ENCODE data around the gene TMEM272. TPM values are rescaled to one million over a fixed set of nuclear protein-coding genes. Genes with fewer than 3 reads are reported as not detected.

Gene TMEM272
- total RNA-seq, 1 experiment from 2014 or later: 0.07 TPM

GRCh38 chr13:51861723-51862300, 16.8 kb upstream of the TMEM272 start, which contains the start of gene CCDC70:
TSS of gene CCDC70 (plus strand) at chr13:51861969. CDS start at chr13:51865412, 3,443 bp downstream.
- Histone ChIP-seq H3K9ac (ENCODE audit: low read length) (no peak within 1 kb of the TSS), H3K27me3 (ENCODE audit: low read length) (no peaks in the 10 kb centered on the region), H3F3A (ENCODE audit: low read length, unreplicated experiment) (peaks cover 9% of the 10 kb centered on the region), H2AFZ (ENCODE audit: low read length) (0 out of 2 replicates have a peak within 1 kb of the TSS, but pooled peaks have one; percentile 26), H3K9me2 (replicated peaks; ENCODE audit: low read length) (no peaks in the 10 kb centered on the region), H3K27ac (ENCODE audit: low read length) (no peak within 1 kb of the TSS), H3K79me2 (ENCODE audit: low read length) (no peaks in the 10 kb centered on the region), H3K4me2 (ENCODE audit: low read length) (no peak within 1 kb of the TSS), H4K20me1 (ENCODE audit: low read length) (no peaks in the 10 kb centered on the region), H3K36me3 (ENCODE audit: low read depth, low read length) (no peaks in the 10 kb centered on the region), H3K4me3 (ENCODE audit: low read length) (no peak within 1 kb of the TSS), H3K9me3 (ENCODE audit: low read length) (no peaks in the 10 kb centered on the region), H3K4me1 (ENCODE audit: insufficient read depth, low read length) (peaks cover 36% of the 10 kb centered on the region)
- DNase-seq (peak; percentile 72), ATAC-seq (peak; percentile 43)
- intact Hi-C loops (cut with micrococcal nuclease): no loop called here
- ChIA-PET CTCF (no interaction called here), POLR2A (ENCODE audit: unreplicated experiment) (no interaction called here)
- no TSS peak for BruUV-seq (replicated peaks)
- TF ChIP-seq, protein P1, sequence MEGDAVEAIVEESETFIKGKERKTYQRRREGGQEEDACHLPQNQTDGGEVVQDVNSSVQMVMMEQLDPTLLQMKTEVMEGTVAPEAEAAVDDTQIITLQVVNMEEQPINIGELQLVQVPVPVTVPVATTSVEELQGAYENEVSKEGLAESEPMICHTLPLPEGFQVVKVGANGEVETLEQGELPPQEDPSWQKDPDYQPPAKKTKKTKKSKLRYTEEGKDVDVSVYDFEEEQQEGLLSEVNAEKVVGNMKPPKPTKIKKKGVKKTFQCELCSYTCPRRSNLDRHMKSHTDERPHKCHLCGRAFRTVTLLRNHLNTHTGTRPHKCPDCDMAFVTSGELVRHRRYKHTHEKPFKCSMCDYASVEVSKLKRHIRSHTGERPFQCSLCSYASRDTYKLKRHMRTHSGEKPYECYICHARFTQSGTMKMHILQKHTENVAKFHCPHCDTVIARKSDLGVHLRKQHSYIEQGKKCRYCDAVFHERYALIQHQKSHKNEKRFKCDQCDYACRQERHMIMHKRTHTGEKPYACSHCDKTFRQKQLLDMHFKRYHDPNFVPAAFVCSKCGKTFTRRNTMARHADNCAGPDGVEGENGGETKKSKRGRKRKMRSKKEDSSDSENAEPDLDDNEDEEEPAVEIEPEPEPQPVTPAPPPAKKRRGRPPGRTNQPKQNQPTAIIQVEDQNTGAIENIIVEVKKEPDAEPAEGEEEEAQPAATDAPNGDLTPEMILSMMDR (conservative IDR thresholded peaks at IDR 0.05; ENCODE audit: low read depth, low read length): no peak
- TF ChIP-seq EZH2 (IDR thresholded peaks at IDR 0.05; ENCODE audit: low read length, unreplicated experiment) (no peak), EZH2phosphoT487 (IDR thresholded peaks at IDR 0.05; ENCODE audit: borderline replicate concordance, low read length) (no peak)

DNA sequence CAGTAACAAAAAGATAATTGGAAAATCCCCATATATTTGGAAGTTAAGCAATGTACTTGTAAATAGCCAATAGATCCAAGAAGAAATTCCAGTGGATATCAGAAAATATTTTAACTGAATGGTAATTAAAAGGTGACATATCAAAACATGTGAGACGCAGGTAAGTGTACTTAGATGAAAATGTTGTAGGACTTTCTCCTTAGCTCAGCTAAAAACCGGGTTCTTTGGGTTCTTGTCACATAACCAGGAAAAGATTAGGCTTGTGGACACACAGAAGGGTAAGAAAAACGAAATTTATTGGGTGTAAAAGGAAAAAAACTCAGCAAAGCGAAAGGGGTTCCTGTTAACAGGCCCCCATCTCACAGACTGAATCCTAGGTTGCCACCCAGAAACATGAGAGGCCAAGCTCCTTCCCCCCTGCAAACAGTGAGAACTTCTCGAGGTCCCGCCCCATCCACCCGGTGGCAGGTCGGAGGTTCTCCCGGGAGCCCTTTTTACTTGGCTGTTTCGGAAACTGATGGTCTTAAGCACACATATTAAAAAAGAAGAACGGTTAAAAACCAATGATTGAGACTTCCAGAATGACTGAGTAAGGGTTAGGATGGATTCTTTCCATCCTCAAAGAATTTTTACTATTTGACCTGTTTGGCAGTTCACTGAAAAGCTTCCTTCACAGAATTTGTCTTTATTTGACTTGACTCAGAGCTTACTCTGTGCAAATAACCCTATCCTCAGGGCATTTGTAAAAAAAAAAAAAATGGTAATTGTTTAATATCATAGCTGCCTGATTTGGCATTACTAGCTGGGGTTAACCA, 13.7 kb upstream of the TMEM272 start:
- BruUV-seq (replicated peaks): no TSS peak
- ATAC-seq: peak; percentile 79
- peak; percentile 95 for DNase-seq
- peak overlapping the region; percentile 78 for H3K27ac ChIP-seq (ENCODE audit: low read length)
- ChIA-PET POLR2A (ENCODE audit: unreplicated experiment) (interaction anchor here (0.6 to 0.7 kb wide), 2 partner anchors 43 to 590 kb away, joined by 3 read pairs; no protein-coding TSS in a partner anchor), CTCF (interaction anchor here (0.6 kb wide), 1 partner anchor 357 kb away, joined by 3 read pairs; no protein-coding TSS in a partner anchor)
- H3K4me3 ChIP-seq (ENCODE audit: low read length): peak overlapping the region; percentile 43
- no peaks in the 10 kb centered on the region for H3K79me2 ChIP-seq (ENCODE audit: low read length)
- H4K20me1 ChIP-seq (ENCODE audit: low read length): no peaks in the 10 kb centered on the region
- TF ChIP-seq, protein P1 (conservative IDR thresholded peaks at IDR 0.05; ENCODE audit: low read depth, low read length): no peak
- no peak for TF ChIP-seq EZH2 (IDR thresholded peaks at IDR 0.05; ENCODE audit: low read length, unreplicated experiment)
- TF ChIP-seq EZH2phosphoT487 (IDR thresholded peaks at IDR 0.05; ENCODE audit: borderline replicate concordance, low read length): no peak
- intact Hi-C loops (cut with micrococcal nuclease): loop anchor here (1.0 to 5.0 kb wide), 2 partner anchors 10 to 41 kb away; no protein-coding TSS in a partner anchor
- H2AFZ ChIP-seq (ENCODE audit: low read length): 0 out of 2 replicates have a peak overlapping the region, but pooled peaks have one; percentile 35
- no peaks in the 10 kb centered on the region for H3K36me3 ChIP-seq (ENCODE audit: low read depth, low read length)
- H3K27me3 ChIP-seq (ENCODE audit: low read length): no peaks in the 10 kb centered on the region
- peak overlapping the region; percentile 5; the same call in 1 of the 2 replicates for H3K9ac ChIP-seq (ENCODE audit: low read length)
- H3K4me1 ChIP-seq (ENCODE audit: insufficient read depth, low read length): peaks cover 53% of the 10 kb centered on the region
- peaks cover 9% of the 10 kb centered on the region for H3F3A ChIP-seq (ENCODE audit: low read length, unreplicated experiment)
- no peaks in the 10 kb centered on the region for H3K9me3 ChIP-seq (ENCODE audit: low read length)
- no peaks in the 10 kb centered on the region for H3K9me2 ChIP-seq (replicated peaks; ENCODE audit: low read length)
- peak overlapping the region; percentile 76 for H3K4me2 ChIP-seq (ENCODE audit: low read length)

Data from PC-3 (cell line).